Dendritic cell treated with granulocyte-macrophage colony-stimulating factor and Interleukin-4, amounts not matched to agents 40 ng/mL and 50 ng/mL, for 4 days (primary cell): ENCODE measurements around the gene SCFD2.
"Not testable (repeated sequence)": the region's sequence is repeated elsewhere in the genome, so short reads cannot be mapped to it uniquely, and the experiment has no call there.

Source experiments
- H3K27ac Mint-ChIP-seq: one replicate; pipeline ENCODE4 v1.8.0; 2022; ENCODE audit warnings: mild to moderate bottlenecking, mixed read lengths
- H3K27me3 Mint-ChIP-seq: one replicate; pipeline ENCODE4 v1.8.0; 2022; ENCODE audit warnings: mild to moderate bottlenecking, mixed read lengths
- H3K36me3 Mint-ChIP-seq: one replicate; pipeline ENCODE4 v1.8.0; 2022; ENCODE audit warnings: low read depth, mixed read lengths
- H3K4me1 Mint-ChIP-seq: one replicate; pipeline ENCODE4 v1.8.0; 2022; ENCODE audit warnings: low read depth, mixed read lengths
- H3K4me3 Mint-ChIP-seq: one replicate; pipeline ENCODE4 v1.8.0; 2022; ENCODE audit warnings: mild to moderate bottlenecking, moderate library complexity, mixed read lengths
- H3K9me3 Mint-ChIP-seq: one replicate; pipeline ENCODE4 v1.8.0; 2022; ENCODE audit warnings: mixed read lengths
- intact Hi-C: fragments of 100-400 bp; cut with micrococcal nuclease; formaldehyde crosslinking; loops from one replicate; pipeline ENCODE4 v1.15.0; 2022

Gene SCFD2

GRCh38 chr4:53362093-53362492, 3.8 kb downstream of the SCFD2 start:
- Mint-ChIP-seq H3K4me1 (peaks cover 40% of the 10 kb centered on the region), H3K4me3 (no peak overlapping the region), H3K36me3 (peaks cover 12% of the 10 kb centered on the region), H3K27me3 (no peaks in the 10 kb centered on the region), H3K27ac (no peak overlapping the region), H3K9me3 (no peaks in the 10 kb centered on the region)
- intact Hi-C loops = loop anchor here (10.0 kb wide), 1 partner anchor 1517 kb away; the partner anchor contains the start of gene DCUN1D4

GRCh38 chr4:53361451-53361850, 4.4 kb downstream of the SCFD2 start:
- peaks cover 12% of the 10 kb centered on the region for H3K36me3 Mint-ChIP-seq
- no peaks in the 10 kb centered on the region for H3K9me3 Mint-ChIP-seq
- no peak overlapping the region for H3K4me3 Mint-ChIP-seq
- intact Hi-C loops = loop anchor here (10.0 kb wide), 1 partner anchor 1517 kb away; the partner anchor contains the start of gene DCUN1D4
- peaks cover 36% of the 10 kb centered on the region for H3K4me1 Mint-ChIP-seq
- no peaks in the 10 kb centered on the region for H3K27me3 Mint-ChIP-seq
- H3K27ac Mint-ChIP-seq = no peak overlapping the region

- intact Hi-C loops = no loop called here
- no peak overlapping the region for H3K4me3 Mint-ChIP-seq
- H3K4me1 Mint-ChIP-seq = peaks cover 15% of the 10 kb centered on the region
- H3K36me3 Mint-ChIP-seq = peaks cover 35% of the 10 kb centered on the region
- H3K27me3 Mint-ChIP-seq = no peaks in the 10 kb centered on the region
- H3K9me3 Mint-ChIP-seq = peaks cover 17% of the 10 kb centered on the region
- H3K27ac Mint-ChIP-seq = no peak overlapping the region
Measured at GRCh38 chr4:53355930-53356521, 9.8 kb downstream of the SCFD2 start.

GRCh38 chr4:53354012-53354722, 11.7 kb downstream of the SCFD2 start:
- peaks cover 17% of the 10 kb centered on the region for H3K9me3 Mint-ChIP-seq
- H3K27ac Mint-ChIP-seq = no peak overlapping the region
- H3K4me1 Mint-ChIP-seq = peaks cover 11% of the 10 kb centered on the region
- intact Hi-C loops = no loop called here
- H3K4me3 Mint-ChIP-seq = no peak overlapping the region
- no peaks in the 10 kb centered on the region for H3K27me3 Mint-ChIP-seq
- H3K36me3 Mint-ChIP-seq = peaks cover 49% of the 10 kb centered on the region

GRCh38 chr4:53349091-53349491, 16.8 kb downstream of the SCFD2 start:
- H3K36me3 Mint-ChIP-seq = peaks cover 76% of the 10 kb centered on the region

GRCh38 chr4:53348046-53348445, 17.8 kb downstream of the SCFD2 start:
- H3K27ac Mint-ChIP-seq = no peak overlapping the region
- intact Hi-C loops = no loop called here
- H3K36me3 Mint-ChIP-seq = peaks cover 65% of the 10 kb centered on the region
- H3K4me3 Mint-ChIP-seq = no peak overlapping the region
- H3K9me3 Mint-ChIP-seq = peaks cover 4% of the 10 kb centered on the region
- H3K4me1 Mint-ChIP-seq = peaks cover 6% of the 10 kb centered on the region
- H3K27me3 Mint-ChIP-seq = no peaks in the 10 kb centered on the region

More at GRCh38 chr4:53349091-53349491, 16.8 kb downstream of the SCFD2 start:
- Mint-ChIP-seq H3K4me3 (no peak overlapping the region), H3K9me3 (peaks cover 6% of the 10 kb centered on the region), H3K4me1 (peaks cover 6% of the 10 kb centered on the region), H3K27me3 (no peaks in the 10 kb centered on the region), H3K27ac (no peak overlapping the region)
- intact Hi-C loops = no loop called here

GRCh38 chr4:53346920-53347852, 18.7 kb downstream of the SCFD2 start:
- H3K36me3 Mint-ChIP-seq = peaks cover 56% of the 10 kb centered on the region
- intact Hi-C loops = no loop called here
- peaks cover 12% of the 10 kb centered on the region for H3K9me3 Mint-ChIP-seq
- peak overlapping the region; percentile 9 for H3K27ac Mint-ChIP-seq
- no peak overlapping the region for H3K4me3 Mint-ChIP-seq
- H3K4me1 Mint-ChIP-seq = peaks cover 6% of the 10 kb centered on the region
- H3K27me3 Mint-ChIP-seq = no peaks in the 10 kb centered on the region

- Mint-ChIP-seq H3K9me3 (peaks cover 17% of the 10 kb centered on the region), H3K36me3 (peaks cover 54% of the 10 kb centered on the region)
- H3K4me3 Mint-ChIP-seq, intact Hi-C loops, H3K4me1 Mint-ChIP-seq, H3K27ac Mint-ChIP-seq, H3K27me3 Mint-ChIP-seq: not testable (repeated sequence)
Measured at GRCh38 chr4:53346392-53346791, 19.5 kb downstream of the SCFD2 start.

- intact Hi-C loops, H3K36me3 Mint-ChIP-seq: not testable (repeated sequence)
- peaks cover 17% of the 10 kb centered on the region for H3K9me3 Mint-ChIP-seq
Measured at GRCh38 chr4:53340145-53340544, 25.7 kb downstream of the SCFD2 start.

GRCh38 chr4:53334916-53335315, 30.9 kb downstream of the SCFD2 start:
- H3K4me1 Mint-ChIP-seq, H3K9me3 Mint-ChIP-seq, intact Hi-C loops: not testable (repeated sequence)

More at GRCh38 chr4:53340145-53340544, 25.7 kb downstream of the SCFD2 start:
- H3K4me1 Mint-ChIP-seq, H3K27ac Mint-ChIP-seq, H3K4me3 Mint-ChIP-seq, H3K27me3 Mint-ChIP-seq: not testable (repeated sequence)

GRCh38 chr4:53326535-53326934, 39.3 kb downstream of the SCFD2 start:
- H3K4me1 Mint-ChIP-seq = peaks cover 5% of the 10 kb centered on the region
- H3K9me3 Mint-ChIP-seq = peaks cover 5% of the 10 kb centered on the region
- H3K27ac Mint-ChIP-seq = no peak overlapping the region
- intact Hi-C loops = no loop called here
- no peaks in the 10 kb centered on the region for H3K27me3 Mint-ChIP-seq
- peaks cover 11% of the 10 kb centered on the region for H3K36me3 Mint-ChIP-seq
- no peak overlapping the region for H3K4me3 Mint-ChIP-seq

More at GRCh38 chr4:53334916-53335315, 30.9 kb downstream of the SCFD2 start:
- H3K27me3 Mint-ChIP-seq, H3K27ac Mint-ChIP-seq, H3K4me3 Mint-ChIP-seq, H3K36me3 Mint-ChIP-seq: not testable (repeated sequence)

- Mint-ChIP-seq H3K9me3 (no peaks in the 10 kb centered on the region), H3K27ac (no peak overlapping the region), H3K4me1 (peaks cover 11% of the 10 kb centered on the region), H3K36me3 (peaks cover 7% of the 10 kb centered on the region), H3K4me3 (no peak overlapping the region), H3K27me3 (no peaks in the 10 kb centered on the region)
- intact Hi-C loops = no loop called here
Measured at GRCh38 chr4:53322696-53323095, 43.2 kb downstream of the SCFD2 start.

- peaks cover 2% of the 10 kb centered on the region for H3K36me3 Mint-ChIP-seq
- no peak overlapping the region for H3K4me3 Mint-ChIP-seq
- no peaks in the 10 kb centered on the region for H3K27me3 Mint-ChIP-seq
Measured at GRCh38 chr4:53321984-53322289, 43.9 kb downstream of the SCFD2 start.

More at GRCh38 chr4:53321984-53322289, 43.9 kb downstream of the SCFD2 start:
- H3K4me1 Mint-ChIP-seq = peaks cover 11% of the 10 kb centered on the region
- no peak overlapping the region for H3K27ac Mint-ChIP-seq
- intact Hi-C loops = no loop called here
- H3K9me3 Mint-ChIP-seq = no peaks in the 10 kb centered on the region
